Superior temporal gyrus (tissue), 1 donor: ENCODE measurements around the gene TRIM51G.
"Not testable (repeated sequence)": the region's sequence is repeated elsewhere in the genome, so short reads cannot be mapped to it uniquely, and the experiment has no call there.

Experiments used
- DNase-seq: peaks from one replicate; pipeline ENCODE4 v3.0.0-alpha.2; 2016; ENCODE audit errors: extremely low spot score

TRIM51G gene

DNA sequence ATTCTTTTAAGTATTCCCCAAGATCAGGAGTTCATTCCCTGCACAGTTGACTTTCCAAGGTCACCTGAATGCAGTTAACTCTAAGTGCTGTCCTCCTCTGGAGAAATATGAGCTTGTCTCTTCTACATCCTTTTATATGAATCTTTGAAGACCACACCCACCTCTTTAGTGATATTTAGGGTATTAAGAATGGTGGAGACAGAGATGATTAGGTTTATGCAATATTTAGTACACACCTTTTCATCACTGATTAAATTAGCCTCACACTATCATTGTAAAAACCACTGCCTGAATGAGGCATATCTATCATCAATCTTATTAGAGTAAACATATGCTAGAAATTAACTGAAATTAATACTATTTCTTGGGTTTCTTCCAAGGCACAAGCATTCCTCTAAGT, at the start of gene TRIM51G:
Gene TRIM51G (minus strand): TSS at position 101 of the 400 bp plus-strand sequence. CDS start 2,190 bp downstream, outside the sequence.
- DNase-seq = not testable (repeated sequence)

DNA sequence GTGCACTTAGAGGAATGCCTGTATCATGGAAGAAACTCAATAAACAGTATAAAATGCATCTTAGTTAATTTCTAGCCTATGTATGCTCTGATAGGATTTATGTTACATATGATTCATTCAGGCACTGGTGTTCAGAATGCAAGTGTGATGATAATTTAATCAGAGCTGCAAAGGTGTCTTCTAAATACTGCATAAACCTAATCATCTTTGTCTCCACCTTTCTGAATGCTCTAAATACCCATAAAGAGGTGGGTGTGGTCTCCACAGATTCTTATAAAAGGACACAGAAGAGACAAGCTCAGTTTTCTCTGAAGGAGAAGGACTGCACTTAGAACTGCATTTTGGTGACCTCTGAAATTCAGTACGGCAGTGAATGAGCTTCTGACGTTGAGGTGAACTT, 44.8 kb upstream of the TRIM51G start, which contains the start of gene TRIM49B:
Gene TRIM49B (plus strand): TSS at position 301 of the 400 bp plus-strand sequence. CDS start 2,777 bp downstream, outside the sequence.
- not testable (repeated sequence) for DNase-seq

- DNase-seq = not testable (repeated sequence)
Measured at GRCh38 chr11:48968592-48968991, 15.1 kb downstream of the TRIM51G start.

DNA sequence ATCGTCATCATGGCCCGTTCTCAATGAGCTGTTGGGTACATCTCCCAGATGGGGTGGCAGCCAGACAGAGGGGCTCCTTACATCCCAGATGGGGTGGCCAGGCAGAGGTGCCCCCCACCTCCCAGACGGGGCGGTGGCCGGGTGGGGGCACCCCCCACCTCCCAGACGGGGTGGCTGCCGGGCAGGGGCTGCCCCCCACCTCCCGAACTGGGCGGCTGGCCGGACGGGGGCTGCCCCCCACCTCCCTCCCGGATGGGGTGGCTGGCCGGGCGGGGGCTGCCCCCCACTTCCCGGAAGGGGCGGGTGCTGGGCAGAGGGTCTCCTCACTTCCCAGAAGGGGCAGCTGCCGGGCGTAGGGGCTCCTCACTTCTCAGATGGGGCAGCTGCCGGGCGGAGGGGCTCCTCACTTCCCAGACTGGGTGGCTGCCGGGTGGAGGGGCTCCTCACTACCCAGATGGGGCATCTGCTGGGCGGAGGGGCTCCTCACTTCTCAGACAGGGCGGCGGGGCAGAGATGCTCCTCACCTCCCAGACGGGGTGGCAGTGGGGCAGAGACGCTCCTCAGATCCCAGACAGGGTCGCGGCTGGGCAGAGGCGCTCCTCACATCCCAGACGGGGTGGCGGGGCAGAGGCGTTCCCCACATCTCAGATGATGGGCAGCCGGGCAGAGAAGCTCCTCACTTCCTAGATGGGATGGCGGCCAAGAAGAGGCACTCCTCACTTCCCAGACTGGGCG, 28.2 kb downstream of the TRIM51G start:
- not testable (repeated sequence) for DNase-seq

GRCh38 chr11:48945796-48946195, 37.9 kb downstream of the TRIM51G start:
- not testable (repeated sequence) for DNase-seq
